CD4-positive, alpha-beta T cell treated with Interleukin-4 for 1 hour (primary cell): ENCODE results near the gene PARD6A.

Experiments
- DNase-seq, 2 donors: peaks; one replicate each; pipeline ENCODE4 v3.0.0-alpha.2; 2020 to 2022

Gene PARD6A

GRCh38 chr16:67654403-67654911 is 6.3 kb upstream of the PARD6A start:
- no peak for DNase-seq

- DNase-seq, result no peak
Measured at GRCh38 chr16:67655363-67655762, 5.4 kb upstream of the PARD6A start.

GRCh38 chr16:67656344-67657016 is 4.3 kb upstream of the PARD6A start:
- DNase-seq, result no peak

GRCh38 chr16:67657017-67657608 is 3.6 kb upstream of the PARD6A start:
- DNase-seq, result no peak

GRCh38 chr16:67657751-67658518 is 2.8 kb upstream of the PARD6A start:
- no peak for DNase-seq

- no peak for DNase-seq
Measured at GRCh38 chr16:67658849-67659674, 1.7 kb upstream of the PARD6A start.

- DNase-seq, result peak; percentile 94
Measured at GRCh38 chr16:67659675-67660563, 841 bp upstream of the PARD6A start, which contains the start of gene ACD. Gene ACD, minus strand, starts transcription at chr16:67660260. Its CDS starts 40 bp downstream, at chr16:67660220.

GRCh38 chr16:67661101-67661761 is 471 bp downstream of the PARD6A start:
- DNase-seq, result no peak

- no peak for DNase-seq
Measured at GRCh38 chr16:67661886-67662652, 1.3 kb downstream of the PARD6A start.

- no peak for DNase-seq
Measured at GRCh38 chr16:67662653-67663010, 1.9 kb downstream of the PARD6A start.

- DNase-seq, result peak; percentile 26 to 33
Measured at GRCh38 chr16:67663151-67663876, 2.6 kb downstream of the PARD6A start.

GRCh38 chr16:67663877-67664222 is 3.1 kb downstream of the PARD6A start:
- no peak for DNase-seq

GRCh38 chr16:67664258-67664657 is 3.5 kb downstream of the PARD6A start:
- no peak for DNase-seq

GRCh38 chr16:67664871-67665270 is 4.1 kb downstream of the PARD6A start:
- DNase-seq, result no peak

- no peak for DNase-seq
Measured at GRCh38 chr16:67665598-67665997, 4.8 kb downstream of the PARD6A start.

GRCh38 chr16:67666032-67666551 is 5.3 kb downstream of the PARD6A start:
- DNase-seq, result no peak

- DNase-seq, result peak; percentile 85 to 88
Measured at GRCh38 chr16:67666559-67667452, 6.0 kb downstream of the PARD6A start, which contains the start of the genes C16orf86 and ENKD1. Gene C16orf86, plus strand, starts transcription at chr16:67666814. Its CDS starts 157 bp downstream, at chr16:67666971. Gene ENKD1, minus strand, starts transcription at chr16:67666750. Its CDS starts 308 bp downstream, at chr16:67666442.

- no peak for DNase-seq
Measured at GRCh38 chr16:67667453-67667816, 6.7 kb downstream of the PARD6A start.
